Measurements from ENCODE around the gene ARHGEF37. TPM values are rescaled to one million over a fixed set of nuclear protein-coding genes. Genes with fewer than 3 reads are reported as not detected.
A peak's percentile ranks its signal among the peaks of the same experiment; 100 is the strongest.

The ARHGEF37 gene
- total RNA-seq, 1 donor from 2014 or later, result 3.3 TPM

DNA sequence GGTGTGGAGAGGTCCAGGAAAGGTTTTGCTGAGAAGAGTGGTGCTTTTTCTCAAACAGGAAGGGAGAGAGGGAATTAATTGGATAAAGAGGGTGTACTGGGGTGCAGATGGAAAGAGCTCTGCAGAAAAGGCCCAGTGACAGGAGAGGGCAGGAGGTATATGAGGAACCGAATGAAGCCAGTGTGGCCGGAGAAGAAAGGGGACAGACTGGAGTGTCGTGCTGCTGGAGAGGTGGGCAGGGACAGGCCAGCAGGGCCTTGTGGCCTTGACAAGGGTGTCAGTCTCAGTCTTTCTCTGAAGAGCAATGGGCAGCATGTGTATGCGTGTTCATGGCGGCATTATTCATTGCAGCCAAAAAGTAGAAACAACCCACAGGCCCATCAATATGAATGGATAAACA lies 48.1 kb downstream of the ARHGEF37 start:
- TF ChIP-seq, protein P1, sequence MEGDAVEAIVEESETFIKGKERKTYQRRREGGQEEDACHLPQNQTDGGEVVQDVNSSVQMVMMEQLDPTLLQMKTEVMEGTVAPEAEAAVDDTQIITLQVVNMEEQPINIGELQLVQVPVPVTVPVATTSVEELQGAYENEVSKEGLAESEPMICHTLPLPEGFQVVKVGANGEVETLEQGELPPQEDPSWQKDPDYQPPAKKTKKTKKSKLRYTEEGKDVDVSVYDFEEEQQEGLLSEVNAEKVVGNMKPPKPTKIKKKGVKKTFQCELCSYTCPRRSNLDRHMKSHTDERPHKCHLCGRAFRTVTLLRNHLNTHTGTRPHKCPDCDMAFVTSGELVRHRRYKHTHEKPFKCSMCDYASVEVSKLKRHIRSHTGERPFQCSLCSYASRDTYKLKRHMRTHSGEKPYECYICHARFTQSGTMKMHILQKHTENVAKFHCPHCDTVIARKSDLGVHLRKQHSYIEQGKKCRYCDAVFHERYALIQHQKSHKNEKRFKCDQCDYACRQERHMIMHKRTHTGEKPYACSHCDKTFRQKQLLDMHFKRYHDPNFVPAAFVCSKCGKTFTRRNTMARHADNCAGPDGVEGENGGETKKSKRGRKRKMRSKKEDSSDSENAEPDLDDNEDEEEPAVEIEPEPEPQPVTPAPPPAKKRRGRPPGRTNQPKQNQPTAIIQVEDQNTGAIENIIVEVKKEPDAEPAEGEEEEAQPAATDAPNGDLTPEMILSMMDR (IDR thresholded peaks at IDR 0.05; ENCODE audit: unreplicated experiment), result no peak
- peaks cover 10% of the 10 kb centered on the region for H3K4me1 Mint-ChIP-seq (ENCODE audit: low read depth)
- H3K4me3 Mint-ChIP-seq (ENCODE audit: low read depth), result no peak overlapping the region
- no peak for DNase-seq (ENCODE audit: low spot score, unreplicated experiment)
- no peaks in the 10 kb centered on the region for H3K9me3 Mint-ChIP-seq (ENCODE audit: low read depth)
- no peak overlapping the region for H3K27ac Mint-ChIP-seq
- H3K36me3 Mint-ChIP-seq (ENCODE audit: insufficient read depth), result no peaks in the 10 kb centered on the region
- peaks cover 6% of the 10 kb centered on the region for H3K27me3 Mint-ChIP-seq

DNA sequence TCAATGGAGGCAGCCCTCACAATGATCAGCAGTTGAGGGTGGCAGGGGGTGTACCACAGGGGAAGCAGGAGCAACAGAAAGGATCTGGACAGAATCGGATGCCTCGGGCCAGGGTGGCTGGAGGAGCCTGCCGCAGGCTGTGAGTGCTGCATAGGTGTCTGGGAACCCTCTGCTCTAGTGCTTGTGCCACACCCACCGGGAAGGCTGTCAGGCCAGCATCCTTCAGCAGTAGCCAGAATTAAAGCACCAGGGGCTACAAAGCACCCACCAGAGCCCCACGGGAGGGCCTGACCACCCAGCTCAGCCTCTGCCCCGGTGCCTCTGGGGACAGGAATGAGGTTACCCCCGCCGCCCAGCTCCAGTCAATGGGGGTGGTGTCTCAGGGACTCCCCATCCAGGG lies 49.0 kb downstream of the ARHGEF37 start:
- no peak overlapping the region for H3K27ac Mint-ChIP-seq
- H3K4me1 Mint-ChIP-seq (ENCODE audit: low read depth), result peaks cover 10% of the 10 kb centered on the region
- TF ChIP-seq, protein P1 (IDR thresholded peaks at IDR 0.05; ENCODE audit: unreplicated experiment), result no peak
- H3K9me3 Mint-ChIP-seq (ENCODE audit: low read depth), result no peaks in the 10 kb centered on the region
- H3K4me3 Mint-ChIP-seq (ENCODE audit: low read depth), result no peak overlapping the region
- H3K36me3 Mint-ChIP-seq (ENCODE audit: insufficient read depth), result no peaks in the 10 kb centered on the region
- peaks cover 6% of the 10 kb centered on the region for H3K27me3 Mint-ChIP-seq
- no peak for DNase-seq (ENCODE audit: low spot score, unreplicated experiment)

DNA sequence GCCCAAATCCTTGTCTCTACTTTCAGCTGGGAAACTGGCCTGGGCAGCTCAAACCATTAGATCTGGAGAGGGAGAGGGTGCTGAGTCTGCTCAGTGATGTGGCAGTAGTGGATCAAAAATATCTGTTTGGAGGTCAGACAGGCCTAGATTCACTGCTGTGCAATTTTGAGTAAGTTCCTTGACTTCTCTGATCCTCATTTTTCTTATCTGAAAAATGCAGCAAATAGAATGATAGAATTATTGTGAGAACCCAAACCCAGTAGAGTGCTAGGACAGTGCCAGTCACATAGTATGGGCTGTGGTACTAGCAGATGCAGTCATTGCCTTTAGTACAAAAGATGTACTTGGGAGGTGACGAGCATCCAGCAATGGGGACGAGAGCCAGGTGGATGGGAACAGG lies 50.2 kb downstream of the ARHGEF37 start:
- Mint-ChIP-seq H3K4me1 (ENCODE audit: low read depth) (peaks cover 10% of the 10 kb centered on the region), H3K36me3 (ENCODE audit: insufficient read depth) (no peaks in the 10 kb centered on the region)

DNA sequence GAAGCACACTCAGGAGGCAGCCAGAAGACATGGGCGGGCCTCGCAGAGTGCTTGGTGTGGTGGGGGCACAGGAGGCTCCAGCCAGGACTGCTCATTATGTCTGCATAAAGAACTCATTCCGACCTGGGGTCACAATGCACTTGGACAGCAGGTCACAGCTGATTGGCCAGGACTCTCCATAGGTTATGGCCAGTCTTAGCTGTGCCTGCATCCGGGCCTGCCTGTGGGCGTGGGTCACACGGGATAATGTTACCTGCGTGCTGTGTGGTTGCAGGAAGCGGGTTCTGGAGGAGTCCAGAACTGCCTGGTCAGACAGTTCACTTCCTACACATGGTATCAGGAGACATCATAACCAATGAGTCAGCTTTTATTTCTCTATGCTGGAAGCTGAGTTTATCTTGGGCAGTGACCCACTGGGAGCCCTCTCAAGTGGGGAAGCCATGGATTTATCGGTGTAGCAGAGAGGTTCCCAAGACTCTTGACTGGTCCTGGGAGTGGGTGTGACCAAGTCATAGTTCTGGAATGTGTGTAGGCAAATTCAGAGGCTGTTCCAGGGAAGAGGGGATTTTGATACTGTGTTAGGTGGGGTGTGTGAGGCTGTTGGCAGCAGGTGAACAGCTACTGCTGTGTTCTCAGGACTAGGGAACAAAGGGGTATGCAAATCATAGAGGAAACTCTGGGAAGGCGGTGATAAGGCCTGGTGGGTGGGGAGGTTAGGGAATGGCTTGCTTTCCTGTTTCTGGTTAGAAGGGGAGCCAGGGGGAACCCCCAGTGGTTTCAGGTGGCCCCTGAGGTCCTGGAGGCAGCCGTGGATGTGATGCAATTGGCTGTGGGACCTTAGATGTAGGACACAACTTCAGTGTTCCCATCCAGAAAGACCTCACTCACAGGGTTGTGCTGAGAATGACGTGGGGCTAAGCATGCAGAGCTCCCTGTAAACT lies 51.3 kb downstream of the ARHGEF37 start:
- TF ChIP-seq, protein P1 (IDR thresholded peaks at IDR 0.05; ENCODE audit: unreplicated experiment), result no peak
- no peak for DNase-seq (ENCODE audit: low spot score, unreplicated experiment)
- Mint-ChIP-seq H3K4me1 (ENCODE audit: low read depth) (peaks cover 10% of the 10 kb centered on the region), H3K4me3 (ENCODE audit: low read depth) (no peak overlapping the region), H3K27me3 (peaks cover 7% of the 10 kb centered on the region), H3K27ac (peak overlapping the region; percentile 69), H3K36me3 (ENCODE audit: insufficient read depth) (no peaks in the 10 kb centered on the region), H3K9me3 (ENCODE audit: low read depth) (no peaks in the 10 kb centered on the region)

More for the DNA sequence above, 50.2 kb downstream of the ARHGEF37 start:
- Mint-ChIP-seq H3K9me3 (ENCODE audit: low read depth) (no peaks in the 10 kb centered on the region), H3K27ac (no peak overlapping the region), H3K4me3 (ENCODE audit: low read depth) (no peak overlapping the region), H3K27me3 (peaks cover 6% of the 10 kb centered on the region)
- DNase-seq (ENCODE audit: low spot score, unreplicated experiment), result no peak
- TF ChIP-seq, protein P1 (IDR thresholded peaks at IDR 0.05; ENCODE audit: unreplicated experiment), result no peak

DNA sequence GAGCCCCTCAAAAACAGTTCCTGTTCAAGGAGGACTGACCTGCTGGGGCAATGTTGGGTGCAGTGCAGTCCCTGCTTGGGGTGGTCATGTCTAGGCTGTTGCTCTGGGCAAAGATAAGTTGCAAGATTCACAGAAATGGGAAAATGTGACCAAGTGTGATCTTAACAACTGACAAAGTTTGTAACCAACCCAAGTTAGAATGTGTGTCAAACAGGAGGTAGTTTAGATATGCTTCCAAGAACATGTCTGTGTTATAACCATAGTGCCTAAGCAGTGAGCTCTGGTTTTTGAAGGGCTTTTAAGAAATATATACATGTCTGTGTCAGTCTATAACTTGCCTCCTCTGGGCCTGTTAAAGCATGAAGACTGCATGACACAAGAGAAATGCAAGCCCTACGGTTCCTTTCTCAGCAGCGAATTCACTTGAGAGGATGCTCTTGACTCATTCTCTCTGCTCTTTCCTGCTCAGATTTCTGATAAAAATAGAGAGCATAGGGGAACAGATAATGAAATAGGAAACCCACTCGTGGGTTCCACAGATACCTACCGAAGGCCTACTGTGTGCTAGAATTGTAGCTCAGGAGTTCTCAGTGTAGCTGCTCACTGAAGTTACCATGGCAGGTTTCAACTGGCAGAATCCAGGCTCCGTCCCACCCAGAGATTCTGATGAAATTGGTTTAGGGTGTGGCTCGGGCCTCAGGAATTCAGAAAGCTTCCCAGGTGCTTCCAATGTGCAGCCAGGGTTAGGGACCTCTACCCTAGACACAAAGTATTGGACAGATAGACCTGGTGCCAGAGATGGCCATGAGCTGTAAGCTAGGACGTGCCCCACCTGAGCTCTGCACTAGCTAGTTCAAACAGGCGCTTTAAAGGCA lies 52.4 kb downstream of the ARHGEF37 start:
- Mint-ChIP-seq H3K4me3 (ENCODE audit: low read depth) (no peak overlapping the region), H3K27ac (no peak overlapping the region), H3K9me3 (ENCODE audit: low read depth) (no peaks in the 10 kb centered on the region), H3K4me1 (ENCODE audit: low read depth) (peaks cover 10% of the 10 kb centered on the region), H3K36me3 (ENCODE audit: insufficient read depth) (no peaks in the 10 kb centered on the region), H3K27me3 (peaks cover 9% of the 10 kb centered on the region)
- DNase-seq (ENCODE audit: low spot score, unreplicated experiment), result no peak
- TF ChIP-seq, protein P1 (IDR thresholded peaks at IDR 0.05; ENCODE audit: unreplicated experiment), result no peak
